ENCODE results near the gene C10orf95. TPM values are rescaled to one million over a fixed set of nuclear protein-coding genes. Genes with fewer than 3 reads are reported as not detected.

Gene C10orf95
- total and polyA plus RNA-seq, 2 of the 13 experiments (the other 11 are each of a cell fraction or from before 2014, with no cell fraction given), result 0.05 to 0.07 TPM

- TF ChIP-seq ZNF275 (CRISPR knock-in tag; IDR thresholded peaks at IDR 0.05; ENCODE audit: borderline replicate concordance) (no peak), ZFAT (CRISPR knock-in tag; conservative IDR thresholded peaks at IDR 0.05) (no peak), THAP11 (CRISPR knock-in tag; IDR thresholded peaks at IDR 0.05) (peak; percentile 88), MATR3 (CRISPR knock-in tag; IDR thresholded peaks at IDR 0.05) (no peak), FOSL2 (CRISPR knock-in tag; IDR thresholded peaks at IDR 0.05) (peak; percentile 43; the same call in 1 of the 2 replicates), DMAP1 (CRISPR knock-in tag; IDR thresholded peaks at IDR 0.05) (peak; percentile 37; the same call in 1 of the 2 replicates), ZFX (CRISPR knock-in tag; IDR thresholded peaks at IDR 0.05; ENCODE audit: low read depth) (peak; percentile 55; the same call in 1 of the 2 replicates), SMAD1 (CRISPR knock-in tag; IDR thresholded peaks at IDR 0.05; ENCODE audit: borderline replicate concordance, low read depth) (no peak; the same call in 1 of the 2 replicates), ZNF207 (IDR thresholded peaks at IDR 0.05; ENCODE audit: borderline replicate concordance) (no peak), ZNF10 (CRISPR knock-in tag; IDR thresholded peaks at IDR 0.05; ENCODE audit: borderline replicate concordance, low read depth) (no peak), ZBTB34 (CRISPR knock-in tag; IDR thresholded peaks at IDR 0.05) (0 out of 2 replicates have a peak, but pooled peaks have one; percentile 36), ZNF180 (CRISPR knock-in tag; IDR thresholded peaks at IDR 0.05; ENCODE audit: borderline replicate concordance, low read depth) (no peak), ZNF33A (CRISPR knock-in tag; IDR thresholded peaks at IDR 0.05; ENCODE audit: borderline replicate concordance) (peak; percentile 31; the same call in 1 of the 2 replicates), POGZ (CRISPR knock-in tag; IDR thresholded peaks at IDR 0.05) (0 out of 2 replicates have a peak, but pooled peaks have one; percentile 20), RFX5 (IDR thresholded peaks at IDR 0.05; ENCODE audit: low read depth, low read length) (no peak), EP300 (IDR thresholded peaks at IDR 0.05; ENCODE audit: low read depth in 2 of 2, low read length in 2 of 2) (peak in 1 of 2 experiments; percentile 4; a peak in 1 of 4 replicates), EP300 (CRISPR knock-in tag; IDR thresholded peaks at IDR 0.05; ENCODE audit: borderline replicate concordance) (no peak), MAX (IDR thresholded peaks at IDR 0.05) (peak; percentile 70; the same call in 1 of the 2 replicates), BCL6 (CRISPR knock-in tag; IDR thresholded peaks at IDR 0.05) (no peak), ZNF572 (CRISPR knock-in tag; IDR thresholded peaks at IDR 0.05) (peak; percentile 39; the same call in 1 of the 2 replicates)
- TF ChIP-seq, protein P1, sequence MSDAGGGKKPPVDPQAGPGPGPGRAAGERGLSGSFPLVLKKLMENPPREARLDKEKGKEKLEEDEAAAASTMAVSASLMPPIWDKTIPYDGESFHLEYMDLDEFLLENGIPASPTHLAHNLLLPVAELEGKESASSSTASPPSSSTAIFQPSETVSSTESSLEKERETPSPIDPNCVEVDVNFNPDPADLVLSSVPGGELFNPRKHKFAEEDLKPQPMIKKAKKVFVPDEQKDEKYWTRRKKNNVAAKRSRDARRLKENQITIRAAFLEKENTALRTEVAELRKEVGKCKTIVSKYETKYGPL (CRISPR knock-in tag; IDR thresholded peaks at IDR 0.05), result no peak
- TF ChIP-seq, protein P2, sequence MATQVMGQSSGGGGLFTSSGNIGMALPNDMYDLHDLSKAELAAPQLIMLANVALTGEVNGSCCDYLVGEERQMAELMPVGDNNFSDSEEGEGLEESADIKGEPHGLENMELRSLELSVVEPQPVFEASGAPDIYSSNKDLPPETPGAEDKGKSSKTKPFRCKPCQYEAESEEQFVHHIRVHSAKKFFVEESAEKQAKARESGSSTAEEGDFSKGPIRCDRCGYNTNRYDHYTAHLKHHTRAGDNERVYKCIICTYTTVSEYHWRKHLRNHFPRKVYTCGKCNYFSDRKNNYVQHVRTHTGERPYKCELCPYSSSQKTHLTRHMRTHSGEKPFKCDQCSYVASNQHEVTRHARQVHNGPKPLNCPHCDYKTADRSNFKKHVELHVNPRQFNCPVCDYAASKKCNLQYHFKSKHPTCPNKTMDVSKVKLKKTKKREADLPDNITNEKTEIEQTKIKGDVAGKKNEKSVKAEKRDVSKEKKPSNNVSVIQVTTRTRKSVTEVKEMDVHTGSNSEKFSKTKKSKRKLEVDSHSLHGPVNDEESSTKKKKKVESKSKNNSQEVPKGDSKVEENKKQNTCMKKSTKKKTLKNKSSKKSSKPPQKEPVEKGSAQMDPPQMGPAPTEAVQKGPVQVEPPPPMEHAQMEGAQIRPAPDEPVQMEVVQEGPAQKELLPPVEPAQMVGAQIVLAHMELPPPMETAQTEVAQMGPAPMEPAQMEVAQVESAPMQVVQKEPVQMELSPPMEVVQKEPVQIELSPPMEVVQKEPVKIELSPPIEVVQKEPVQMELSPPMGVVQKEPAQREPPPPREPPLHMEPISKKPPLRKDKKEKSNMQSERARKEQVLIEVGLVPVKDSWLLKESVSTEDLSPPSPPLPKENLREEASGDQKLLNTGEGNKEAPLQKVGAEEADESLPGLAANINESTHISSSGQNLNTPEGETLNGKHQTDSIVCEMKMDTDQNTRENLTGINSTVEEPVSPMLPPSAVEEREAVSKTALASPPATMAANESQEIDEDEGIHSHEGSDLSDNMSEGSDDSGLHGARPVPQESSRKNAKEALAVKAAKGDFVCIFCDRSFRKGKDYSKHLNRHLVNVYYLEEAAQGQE (IDR thresholded peaks at IDR 0.05; ENCODE audit: borderline replicate concordance in 1 of 2, low read depth in 1 of 2, low read length in 2 of 2), result peak; percentile 26 to 88
Measured at GRCh38 chr10:102461187-102462054, 10.1 kb upstream of the C10orf95 start (continued).
